Lower leg skin (tissue), 4 donors: Measurements from ENCODE around the gene CNOT1. TPM values are rescaled to one million over a fixed set of nuclear protein-coding genes. Genes with fewer than 3 reads are reported as not detected.

Source experiments
- DNase-seq, 2 donors: peaks; one replicate each; pipeline ENCODE4 v3.0.0-alpha.2; 2019; ENCODE audit warnings: low spot score in 2 of 2
- H3K4me3 ChIP-seq: fragments of 200-600 bp; sonication (generic); 2 replicates; pipeline ENCODE4 v1.5.1; 2017; ENCODE audit warnings: mild to moderate bottlenecking, low read depth; ENCODE audit not compliant: poor library complexity, severe bottlenecking
- POLR2A ChIP-seq, 2 donors: fragments of 450-650 bp; IDR thresholded peaks; one replicate each; pipeline ENCODE4 v1.6.1; 2016 to 2017; ENCODE audit warnings: antibody characterized with exemption in 2 of 2, mild to moderate bottlenecking in 1 of 2, moderate library complexity in 1 of 2
- WGBS, 2 donors: methylation state at CpG; one replicate each; pipeline ENCODE4 v1.1.5; 2018; 5-methylcytosine and 5-hydroxymethylcytosine counted together
- intact Hi-C: fragments of 100-400 bp; cut with DNase I; formaldehyde crosslinking; loops from one replicate; pipeline ENCODE4 v1.15.0; 2023; ENCODE audit warnings: low total_unique reads
- total RNA-seq, 4 donors: library from RNA; depleted of rRNA; stranded (reverse); fragments of >200 nt; gene quantifications; one replicate each; pipeline ENCODE4 v1.1.0, GENCODE V29; 2016
- TF ChIP-seq, protein P1 (sequence below), 3 donors: fragments of 450-650 bp; IDR thresholded peaks; one replicate each; pipeline ENCODE4 v1.5.1; 2016; ENCODE audit warnings: antibody characterized with exemption in 3 of 3, mild to moderate bottlenecking in 3 of 3, moderate library complexity in 2 of 3

The CNOT1 gene
- total RNA-seq, 4 donors from 2014 or later, result 80.1 to 118 (median 102) TPM

DNA sequence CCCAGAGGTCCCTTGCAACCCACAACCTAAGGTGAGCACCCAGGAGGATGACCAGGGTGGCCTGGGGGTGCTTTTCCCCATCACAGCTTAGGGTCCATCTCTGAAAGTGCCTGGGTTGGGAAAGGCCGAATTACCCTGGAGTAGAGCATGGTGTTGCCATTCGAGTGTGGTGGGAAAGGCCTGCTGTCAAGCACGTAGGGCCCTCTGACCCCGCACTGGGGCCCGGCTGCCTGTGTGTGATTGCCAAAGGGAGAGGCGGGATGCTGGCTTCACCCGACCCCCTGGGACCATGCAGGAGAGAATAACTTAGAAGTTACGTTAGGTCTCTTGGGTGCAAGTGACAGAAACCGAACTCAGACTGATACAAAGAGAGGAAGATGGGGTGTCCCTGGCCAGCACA lies 157.4 kb downstream of the CNOT1 start:
- DNase-seq, result no peak
- TF ChIP-seq POLR2A (IDR thresholded peaks at IDR 0.05), result no peak
- TF ChIP-seq, protein P1, sequence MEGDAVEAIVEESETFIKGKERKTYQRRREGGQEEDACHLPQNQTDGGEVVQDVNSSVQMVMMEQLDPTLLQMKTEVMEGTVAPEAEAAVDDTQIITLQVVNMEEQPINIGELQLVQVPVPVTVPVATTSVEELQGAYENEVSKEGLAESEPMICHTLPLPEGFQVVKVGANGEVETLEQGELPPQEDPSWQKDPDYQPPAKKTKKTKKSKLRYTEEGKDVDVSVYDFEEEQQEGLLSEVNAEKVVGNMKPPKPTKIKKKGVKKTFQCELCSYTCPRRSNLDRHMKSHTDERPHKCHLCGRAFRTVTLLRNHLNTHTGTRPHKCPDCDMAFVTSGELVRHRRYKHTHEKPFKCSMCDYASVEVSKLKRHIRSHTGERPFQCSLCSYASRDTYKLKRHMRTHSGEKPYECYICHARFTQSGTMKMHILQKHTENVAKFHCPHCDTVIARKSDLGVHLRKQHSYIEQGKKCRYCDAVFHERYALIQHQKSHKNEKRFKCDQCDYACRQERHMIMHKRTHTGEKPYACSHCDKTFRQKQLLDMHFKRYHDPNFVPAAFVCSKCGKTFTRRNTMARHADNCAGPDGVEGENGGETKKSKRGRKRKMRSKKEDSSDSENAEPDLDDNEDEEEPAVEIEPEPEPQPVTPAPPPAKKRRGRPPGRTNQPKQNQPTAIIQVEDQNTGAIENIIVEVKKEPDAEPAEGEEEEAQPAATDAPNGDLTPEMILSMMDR (IDR thresholded peaks at IDR 0.05), result no peak
- intact Hi-C loops, result no loop called here
- 80 to 95% methylated on average over 8 to 9 of the region's 9 CpGs for WGBS, 2 donors
- H3K4me3 ChIP-seq, result no peak overlapping the region

DNA sequence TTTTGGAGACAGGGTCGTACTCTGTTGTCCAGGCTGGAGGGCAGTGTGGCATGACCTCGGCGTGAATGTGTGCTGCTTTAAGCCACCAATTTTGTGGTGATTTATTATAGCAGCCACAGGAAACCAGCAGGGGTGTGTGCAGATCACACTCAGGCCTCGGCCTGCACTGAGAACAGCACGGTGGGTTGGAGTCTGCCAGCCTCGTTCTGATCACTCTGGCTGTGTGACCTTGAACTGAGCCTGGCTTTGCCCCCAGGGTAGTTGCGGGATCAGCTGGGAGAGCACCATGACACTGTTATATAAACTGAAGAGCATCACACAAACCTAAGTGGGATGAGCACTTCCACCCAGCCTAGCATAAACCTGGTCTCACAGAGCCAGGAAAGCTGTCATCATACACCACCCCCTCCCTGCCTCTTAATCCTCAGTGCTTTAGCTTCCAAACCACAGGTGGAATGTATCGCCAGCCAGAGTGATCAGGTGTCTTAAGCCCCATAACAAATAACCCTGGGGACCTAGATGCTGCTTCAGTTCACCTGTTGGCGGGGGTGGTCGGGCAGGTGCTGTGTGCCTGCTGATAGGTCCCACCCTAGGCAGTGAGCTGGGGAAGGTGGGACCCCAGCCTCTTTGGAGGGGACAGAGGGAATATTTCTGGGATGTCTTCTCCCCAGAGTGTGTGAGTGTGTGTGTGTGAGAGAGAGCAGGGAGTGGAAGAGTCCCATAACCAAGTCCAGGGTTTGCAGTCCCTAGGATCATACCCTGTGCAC lies 158.2 kb downstream of the CNOT1 start:
- TF ChIP-seq POLR2A (IDR thresholded peaks at IDR 0.05), result no peak
- TF ChIP-seq, protein P1 (IDR thresholded peaks at IDR 0.05), result no peak
- 63 to 73% methylated on average over 7 to 10 of the region's 10 CpGs for WGBS, 2 donors
- intact Hi-C loops, result no loop called here
- no peak for DNase-seq
- no peak overlapping the region for H3K4me3 ChIP-seq

Other genes with a start within 250 kb of the CNOT1 start
- gene GINS3, start 237.4 kb downstream of the CNOT1 start, total RNA-seq, result 10 to 100 TPM in 1 of 4 donors, 1 to 10 TPM in 3; 2.8 to 12.4 (median 7.0) TPM
- gene NDRG4, start 129.7 kb downstream of the CNOT1 start, total RNA-seq, result 10 to 100 TPM; 29.7 to 97.2 (median 64.0) TPM
- gene SETD6, start 114.3 kb downstream of the CNOT1 start, total RNA-seq, result 10 to 100 TPM; 32.8 to 74.2 (median 52.9) TPM
- gene SLC38A7, start 54.9 kb upstream of the CNOT1 start, total RNA-seq, result 10 to 100 TPM in 2 of 4 donors, 1 to 10 TPM in 2; 3.3 to 20.7 (median 10.2) TPM
- gene GOT2, start 104.5 kb upstream of the CNOT1 start, total RNA-seq, result 10 to 100 TPM; 47.5 to 63.6 (median 57.6) TPM